Measurements from ENCODE around the gene TMTC2. TPM values are rescaled to one million over a fixed set of nuclear protein-coding genes. Genes with fewer than 3 reads are reported as not detected.

The TMTC2 gene
- polyA plus RNA-seq, 1 donor from 2014 or later: 20.6 TPM

- H3K9me2 ChIP-seq (ENCODE audit: insufficient read depth, low read length): no peaks in the 10 kb centered on the region
- H3K36me3 ChIP-seq (ENCODE audit: insufficient read depth, low read length): no peaks in the 10 kb centered on the region
- no peak overlapping the region for H3K9ac ChIP-seq (ENCODE audit: low read length)
- no peak overlapping the region for H3K4me2 ChIP-seq (ENCODE audit: low read length)
- H3K27ac ChIP-seq (ENCODE audit: low read length): no peak overlapping the region
- no peaks in the 10 kb centered on the region for H3K9me3 ChIP-seq (ENCODE audit: low read length)
- H2AFZ ChIP-seq (ENCODE audit: low read depth, low read length): no peak overlapping the region
- no peak for TF ChIP-seq MXI1 (conservative IDR thresholded peaks at IDR 0.05; ENCODE audit: poor library complexity, severe bottlenecking)
- no peak for TF ChIP-seq RAD21 (conservative IDR thresholded peaks at IDR 0.05)
- no peak for TF ChIP-seq EZH2 (IDR thresholded peaks at IDR 0.05; ENCODE audit: borderline replicate concordance, insufficient read depth, low read length, poor library complexity, severe bottlenecking)
- no peak for TF ChIP-seq TAF1 (IDR thresholded peaks at IDR 0.05; ENCODE audit: low read depth)
- no peak for TF ChIP-seq EP300 (conservative IDR thresholded peaks at IDR 0.05; ENCODE audit: poor library complexity, severe bottlenecking)
- no peak for TF ChIP-seq REST (IDR thresholded peaks at IDR 0.05; ENCODE audit: borderline replicate concordance)
- TF ChIP-seq CTCF (IDR thresholded peaks at IDR 0.05; ENCODE audit: poor library complexity, severe bottlenecking): no peak
- TF ChIP-seq POLR2AphosphoS5 (IDR thresholded peaks at IDR 0.05): no peak
- TF ChIP-seq SMC3 (conservative IDR thresholded peaks at IDR 0.05; ENCODE audit: poor library complexity): no peak
- H3F3A ChIP-seq (ENCODE audit: insufficient read depth, low read length, poor library complexity, severe bottlenecking): peaks cover 5% of the 10 kb centered on the region
- H4K20me1 ChIP-seq (ENCODE audit: insufficient read depth): no peaks in the 10 kb centered on the region
- no peaks in the 10 kb centered on the region for H3K79me2 ChIP-seq (replicated peaks; ENCODE audit: insufficient read depth, low read length)
- H3K4me3 ChIP-seq (ENCODE audit: low read length): peak overlapping the region; percentile 5
- no peaks in the 10 kb centered on the region for H3K27me3 ChIP-seq (ENCODE audit: insufficient read depth, low read depth, low read length)
Observed at GRCh38 chr12:82757059-82757458, 70.4 kb downstream of the TMTC2 start.

DNA sequence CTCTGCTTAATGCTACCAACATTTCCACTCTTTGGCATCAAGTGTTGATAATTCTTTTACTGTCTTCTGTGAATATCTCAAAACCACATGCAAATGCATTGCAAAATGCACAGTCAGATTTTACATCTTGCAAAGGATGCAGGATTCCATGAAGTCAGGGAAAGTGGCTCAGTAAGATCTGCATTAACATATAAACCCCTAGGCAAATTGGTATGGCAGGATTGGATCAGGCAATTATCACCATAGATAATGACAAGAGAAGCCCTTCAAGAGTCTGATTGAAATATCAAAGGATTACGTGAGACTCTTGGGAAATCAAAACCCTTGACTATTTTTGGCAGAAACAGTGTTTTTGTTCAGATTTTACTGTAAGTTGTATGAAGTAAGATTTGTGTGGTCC lies 71.0 kb downstream of the TMTC2 start:
- Histone ChIP-seq H3K79me2 (replicated peaks; ENCODE audit: insufficient read depth, low read length) (no peaks in the 10 kb centered on the region), H4K20me1 (ENCODE audit: insufficient read depth) (no peaks in the 10 kb centered on the region), H3K4me2 (ENCODE audit: low read length) (no peak overlapping the region), H3K4me3 (ENCODE audit: low read length) (peak overlapping the region; percentile 5), H3K27me3 (ENCODE audit: insufficient read depth, low read depth, low read length) (no peaks in the 10 kb centered on the region), H3K9me2 (ENCODE audit: insufficient read depth, low read length) (no peaks in the 10 kb centered on the region), H3F3A (ENCODE audit: insufficient read depth, low read length, poor library complexity, severe bottlenecking) (peaks cover 5% of the 10 kb centered on the region), H3K9me3 (ENCODE audit: low read length) (no peaks in the 10 kb centered on the region), H3K9ac (ENCODE audit: low read length) (no peak overlapping the region), H3K27ac (ENCODE audit: low read length) (no peak overlapping the region), H3K36me3 (ENCODE audit: insufficient read depth, low read length) (no peaks in the 10 kb centered on the region), H2AFZ (ENCODE audit: low read depth, low read length) (no peak overlapping the region)
- no peak for TF ChIP-seq REST (IDR thresholded peaks at IDR 0.05; ENCODE audit: borderline replicate concordance)
- TF ChIP-seq EP300 (conservative IDR thresholded peaks at IDR 0.05; ENCODE audit: poor library complexity, severe bottlenecking): no peak
- TF ChIP-seq TAF1 (IDR thresholded peaks at IDR 0.05; ENCODE audit: low read depth): no peak
- TF ChIP-seq CTCF (IDR thresholded peaks at IDR 0.05; ENCODE audit: poor library complexity, severe bottlenecking): no peak
- no peak for TF ChIP-seq EZH2 (IDR thresholded peaks at IDR 0.05; ENCODE audit: borderline replicate concordance, insufficient read depth, low read length, poor library complexity, severe bottlenecking)
- no peak for TF ChIP-seq RAD21 (conservative IDR thresholded peaks at IDR 0.05)
- no peak for TF ChIP-seq POLR2AphosphoS5 (IDR thresholded peaks at IDR 0.05)
- no peak for TF ChIP-seq SMC3 (conservative IDR thresholded peaks at IDR 0.05; ENCODE audit: poor library complexity)
- no peak for TF ChIP-seq MXI1 (conservative IDR thresholded peaks at IDR 0.05; ENCODE audit: poor library complexity, severe bottlenecking)
